ENCODE measurements around the gene ADCK2.
"Not testable (repeated sequence)": the region's sequence is repeated elsewhere in the genome, so short reads cannot be mapped to it uniquely, and the experiment has no call there.

The ADCK2 gene

DNA sequence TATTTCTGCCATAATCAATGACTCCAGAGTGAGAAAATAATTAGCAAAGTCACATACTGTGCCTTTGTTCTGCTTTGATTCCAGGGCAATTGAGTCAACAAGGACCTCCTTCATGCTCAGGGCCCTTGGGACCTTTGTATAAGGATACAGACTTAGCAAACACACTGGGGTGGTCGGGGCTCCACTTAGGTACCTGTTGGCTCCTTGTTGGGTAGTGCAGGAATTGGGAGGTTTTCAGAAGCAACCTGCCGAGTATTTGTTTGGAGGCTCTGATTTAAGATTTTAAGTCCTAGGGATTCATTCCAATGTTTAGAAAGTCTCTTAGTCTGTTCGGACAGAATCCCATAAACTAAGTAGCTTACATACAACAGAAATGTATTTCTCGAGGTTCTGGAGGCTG lies 3.0 kb downstream of the ADCK2 start:
- no peak for DNase-seq

DNA sequence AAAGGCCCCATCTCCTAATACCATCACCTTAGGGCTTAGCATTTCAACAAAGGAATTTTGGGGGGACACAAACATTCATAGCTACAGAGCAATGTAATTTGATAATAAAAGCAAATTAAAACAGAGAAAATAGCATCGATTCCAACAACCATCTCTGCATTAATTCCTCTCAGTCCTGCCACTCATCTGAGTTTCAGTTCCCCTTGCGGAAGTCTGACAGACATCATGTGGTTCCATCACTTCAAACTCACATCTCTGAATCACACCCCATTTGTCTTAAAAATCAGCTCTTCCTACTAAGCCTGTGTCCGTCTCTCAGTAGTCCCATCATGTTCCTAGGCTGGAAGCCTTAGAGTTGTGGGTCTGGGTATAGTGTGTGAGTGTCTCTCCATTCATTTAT lies 3.6 kb downstream of the ADCK2 start:
- DNase-seq, result no peak

DNA sequence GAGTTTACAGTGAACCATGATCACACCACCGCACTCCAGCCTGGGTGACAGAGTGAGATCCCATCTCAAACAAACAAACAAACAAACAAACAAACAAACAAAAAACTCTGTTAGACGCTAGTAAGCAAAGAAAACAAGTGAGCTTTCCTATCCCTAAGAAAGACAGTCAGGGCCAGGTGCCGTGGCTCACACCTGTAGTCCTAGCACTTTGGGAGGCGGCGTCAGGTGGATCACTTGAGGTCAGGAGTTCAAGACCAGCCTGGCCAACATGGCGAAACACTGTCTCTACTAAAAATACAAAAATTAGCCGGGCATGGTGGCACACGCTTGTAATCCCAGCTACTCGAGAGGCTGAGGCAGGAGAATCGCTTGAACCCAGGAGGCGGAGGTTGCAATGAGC lies 4.2 kb downstream of the ADCK2 start:
- not testable (repeated sequence) for DNase-seq

DNA sequence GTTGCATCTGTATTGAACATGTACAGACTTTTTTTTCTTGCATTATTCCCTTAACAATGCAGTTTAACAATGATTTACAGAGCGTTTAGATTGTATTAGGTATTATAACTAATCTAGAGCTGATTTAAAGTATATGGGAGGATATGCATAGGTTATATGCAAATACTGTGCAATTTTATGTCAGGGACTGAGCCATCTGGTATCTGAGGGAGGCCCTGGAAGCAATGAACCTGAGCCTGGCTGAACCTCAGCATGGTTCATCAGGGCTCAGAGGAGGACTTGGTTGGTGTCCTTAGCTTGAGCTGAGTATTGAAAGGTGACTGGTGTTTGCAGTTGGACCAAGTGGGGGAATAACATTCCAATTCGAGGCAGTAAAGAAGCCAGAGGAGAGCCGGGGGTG lies 4.8 kb downstream of the ADCK2 start:
- no peak for DNase-seq

DNA sequence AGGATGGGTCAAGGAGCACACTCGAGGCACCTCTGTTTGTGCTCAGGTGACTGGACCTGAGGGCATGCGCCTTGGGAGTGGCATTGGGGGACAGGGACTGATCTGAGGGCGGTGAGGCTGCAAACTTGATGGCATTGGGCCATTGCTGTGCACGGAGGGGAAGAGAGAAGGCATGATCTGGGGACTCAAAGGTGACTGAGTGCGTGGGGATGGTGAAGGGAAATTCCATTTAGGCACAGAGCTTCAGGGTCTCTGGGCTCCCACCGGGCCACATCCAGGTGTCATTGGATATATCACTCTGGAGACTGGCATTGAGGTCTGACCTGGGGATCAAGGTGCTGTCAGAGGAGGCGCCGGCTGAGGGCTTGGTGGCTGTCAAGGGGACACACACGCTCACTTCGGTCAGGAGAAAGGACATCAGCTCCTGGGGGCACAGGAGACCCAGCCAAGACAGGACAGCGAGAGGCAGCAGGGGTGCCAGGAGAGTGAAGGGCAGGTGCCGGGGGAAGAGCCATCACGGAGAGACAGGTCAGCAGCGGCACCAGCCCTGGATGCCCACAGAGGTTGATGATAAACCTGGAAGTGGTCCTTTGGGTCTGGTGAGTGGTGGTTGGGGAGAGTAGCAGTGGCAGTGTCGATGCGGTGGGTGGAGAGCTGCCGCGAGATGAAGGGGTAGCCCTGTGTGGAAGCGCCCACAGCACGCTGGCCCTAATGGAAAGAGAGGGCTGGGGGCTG lies 5.5 kb downstream of the ADCK2 start:
- no peak for DNase-seq

DNA sequence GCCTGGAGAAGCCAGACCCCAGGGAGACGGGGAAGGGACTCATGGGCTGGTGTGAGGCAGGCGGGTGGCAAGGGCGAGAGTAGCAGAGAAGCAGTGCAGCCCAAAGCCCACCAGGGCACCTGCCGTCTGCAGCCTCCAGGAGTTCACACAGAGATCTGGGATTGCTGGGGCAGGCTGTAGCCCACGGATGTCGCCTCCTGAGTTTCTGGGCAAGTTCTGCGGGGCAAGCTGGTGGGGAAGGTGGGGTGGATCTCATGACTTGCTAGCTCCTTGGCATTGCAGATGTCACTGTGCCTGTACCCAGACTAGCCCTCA lies 6.0 kb downstream of the ADCK2 start:
- no peak for DNase-seq

DNA sequence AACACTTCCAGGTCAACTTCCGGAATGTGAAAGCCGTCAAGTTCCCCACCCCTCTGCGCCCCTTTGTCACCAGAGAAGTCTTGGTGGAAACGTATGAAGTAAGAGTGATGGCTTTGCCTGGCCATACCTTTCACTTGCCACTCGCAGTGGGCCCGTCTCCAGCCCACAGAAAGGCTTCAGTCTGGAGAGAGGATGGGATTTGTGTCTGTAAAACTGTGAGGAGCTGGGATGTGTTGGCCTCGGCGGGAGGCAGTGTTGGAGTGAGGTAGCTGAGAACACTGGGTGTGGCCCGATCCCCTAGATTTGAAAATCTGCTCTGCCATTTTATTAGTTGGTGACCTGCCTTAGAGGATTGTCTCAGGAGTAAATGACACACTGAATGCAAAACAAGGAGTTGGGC lies 6.4 kb downstream of the ADCK2 start:
- DNase-seq, result no peak

DNA sequence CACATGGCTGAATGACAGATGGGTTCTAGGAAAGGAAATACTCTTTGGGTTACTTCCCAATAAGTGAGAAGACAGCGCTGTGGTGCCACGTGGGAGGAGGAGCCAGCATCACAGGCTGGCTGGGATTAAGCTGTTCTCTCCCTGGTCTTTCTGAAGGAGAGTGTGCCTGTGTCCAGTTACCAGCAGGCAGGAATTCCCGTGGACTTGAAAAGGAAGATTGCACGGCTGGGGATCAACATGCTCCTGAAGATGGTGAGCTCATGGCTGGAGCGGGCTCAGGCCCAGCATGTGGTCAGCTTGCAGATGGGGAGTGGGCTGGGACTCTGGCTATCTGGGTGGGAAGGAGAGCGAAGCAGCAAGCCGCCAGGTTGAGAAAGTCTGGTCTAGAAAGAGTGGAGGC lies 8.1 kb downstream of the ADCK2 start:
- no peak for DNase-seq

DNA sequence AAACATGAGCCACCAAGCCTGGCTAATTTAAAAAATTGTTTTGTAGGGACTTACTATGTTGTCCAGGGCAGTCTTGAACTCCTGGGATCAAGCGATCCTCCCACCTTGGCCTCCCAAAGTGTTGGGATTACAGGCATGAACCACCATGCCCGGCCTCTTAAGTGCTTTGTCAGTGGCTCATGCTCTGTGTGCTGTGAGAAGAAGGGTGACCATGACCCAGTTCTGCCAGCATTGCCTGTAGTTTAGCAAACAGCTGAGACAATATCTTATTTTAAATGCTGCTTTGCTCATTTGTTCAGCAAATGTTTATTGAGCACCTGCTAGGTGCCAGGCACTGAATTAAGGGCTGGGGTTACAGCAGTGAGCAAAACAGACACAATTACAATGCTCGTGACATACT lies 9.0 kb downstream of the ADCK2 start:
- DNase-seq, result no peak

DNA sequence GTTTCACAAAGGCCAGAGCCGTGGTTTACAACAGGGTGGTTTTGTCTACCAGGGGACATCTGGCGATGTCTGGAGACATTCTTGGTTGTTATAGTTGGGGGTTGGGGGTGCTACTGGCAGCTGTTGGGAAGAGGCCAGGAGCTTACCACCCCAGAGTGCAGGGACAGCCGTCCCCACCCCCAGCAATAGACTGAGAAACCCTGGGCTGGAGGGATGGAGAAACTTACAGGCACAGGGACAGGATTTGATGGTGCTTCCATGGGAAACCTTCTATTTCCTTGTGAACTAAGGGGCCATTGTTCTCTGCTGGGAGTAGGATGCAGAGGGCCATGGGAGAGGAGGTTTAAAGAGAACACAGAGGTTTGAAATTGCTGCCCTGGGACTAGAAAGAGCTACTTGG lies 10.9 kb downstream of the ADCK2 start:
- DNase-seq, result no peak

DNA sequence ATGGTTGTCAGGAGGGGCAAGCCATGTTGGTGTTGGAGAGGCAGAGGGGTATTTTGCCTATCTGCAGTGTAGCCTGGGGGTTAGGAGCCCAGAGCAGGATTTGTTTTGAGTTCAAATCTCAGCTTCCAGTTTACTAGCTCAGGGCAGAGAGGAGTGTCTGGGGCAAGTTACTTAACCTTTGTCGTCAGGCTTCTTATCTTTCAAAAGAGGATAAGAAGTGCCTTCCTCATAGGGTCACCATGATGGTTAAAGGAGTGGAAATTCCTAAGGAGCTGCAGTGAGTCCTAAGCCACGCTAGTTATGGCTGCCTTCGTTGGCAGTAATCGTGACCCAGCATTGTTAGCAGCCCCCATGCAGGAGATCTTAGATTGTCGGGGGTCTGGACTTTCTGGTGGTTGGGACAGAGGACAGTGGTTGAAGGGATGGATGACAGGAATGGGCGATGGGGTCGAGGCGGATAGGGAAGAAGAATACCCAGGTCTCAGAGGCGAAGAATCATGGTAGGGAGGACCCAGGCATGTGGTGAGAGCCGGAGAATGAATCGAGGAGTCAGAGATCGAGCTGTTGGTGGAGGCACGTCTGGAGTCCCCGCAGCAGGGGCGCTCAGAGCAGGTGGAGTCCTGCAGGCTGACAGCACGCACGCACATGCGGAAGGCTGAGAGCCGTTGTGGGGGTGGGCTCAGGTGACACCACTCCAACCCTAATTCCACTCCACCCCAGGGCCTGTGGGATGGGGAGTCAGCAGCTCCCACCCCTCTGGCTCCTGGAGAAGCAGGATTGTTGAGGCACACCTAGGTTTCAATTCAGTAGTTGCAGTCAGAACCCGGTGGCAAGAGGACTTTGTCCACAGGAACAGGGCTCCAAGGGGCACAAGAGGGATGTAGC lies 11.6 kb downstream of the ADCK2 start:
- DNase-seq, result no peak

DNA sequence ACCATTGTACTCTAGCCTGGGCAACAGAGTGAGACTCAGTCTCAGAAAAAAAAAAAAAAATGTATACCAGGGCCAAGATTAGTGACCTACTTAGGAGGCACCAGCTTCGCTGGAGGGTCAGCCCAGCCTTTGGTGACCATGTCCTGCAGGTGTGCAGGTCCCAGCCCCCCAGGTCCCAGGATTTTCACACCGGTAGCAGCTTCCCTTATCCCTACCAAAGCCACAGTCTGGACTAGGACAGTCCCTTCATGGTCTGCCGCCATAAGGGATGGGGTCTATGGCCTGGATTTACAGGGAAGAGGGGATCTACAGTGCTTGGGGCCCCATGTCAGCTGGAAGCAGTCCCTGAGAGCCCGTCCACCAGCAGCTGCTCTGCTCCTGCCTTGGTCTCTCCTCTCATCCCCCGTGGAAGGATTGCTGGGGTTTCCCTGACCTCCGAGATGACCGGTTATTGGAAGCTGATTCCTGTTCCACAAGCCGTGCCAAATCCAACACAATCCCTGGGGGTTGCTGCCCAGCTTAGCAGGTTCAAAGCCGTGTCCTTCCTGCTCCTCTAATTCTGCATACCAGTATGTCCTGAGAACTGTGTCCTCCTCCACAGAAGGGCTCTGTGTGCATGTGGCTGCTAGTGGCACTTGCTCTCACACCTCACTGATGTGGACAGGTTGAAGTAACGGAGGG lies 12.8 kb downstream of the ADCK2 start:
- no peak for DNase-seq

DNA sequence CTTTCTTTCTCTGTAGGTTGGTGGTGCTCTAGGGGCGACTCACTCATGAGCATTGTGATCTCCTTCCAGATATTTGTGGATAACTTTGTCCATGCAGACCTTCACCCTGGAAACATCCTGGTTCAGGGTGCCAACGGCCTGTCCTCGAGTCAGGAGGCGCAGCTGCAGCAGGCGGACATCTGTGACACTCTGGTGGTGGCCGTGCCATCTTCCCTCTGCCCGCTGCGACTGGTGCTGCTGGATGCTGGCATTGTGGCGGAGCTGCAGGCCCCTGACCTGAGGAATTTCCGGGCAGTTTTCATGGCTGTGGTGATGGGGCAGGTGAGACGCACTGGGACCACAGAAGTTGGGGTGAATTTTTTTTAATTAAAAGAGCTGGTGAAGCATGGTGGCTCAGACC lies 14.2 kb downstream of the ADCK2 start:
- DNase-seq, result no peak

DNA sequence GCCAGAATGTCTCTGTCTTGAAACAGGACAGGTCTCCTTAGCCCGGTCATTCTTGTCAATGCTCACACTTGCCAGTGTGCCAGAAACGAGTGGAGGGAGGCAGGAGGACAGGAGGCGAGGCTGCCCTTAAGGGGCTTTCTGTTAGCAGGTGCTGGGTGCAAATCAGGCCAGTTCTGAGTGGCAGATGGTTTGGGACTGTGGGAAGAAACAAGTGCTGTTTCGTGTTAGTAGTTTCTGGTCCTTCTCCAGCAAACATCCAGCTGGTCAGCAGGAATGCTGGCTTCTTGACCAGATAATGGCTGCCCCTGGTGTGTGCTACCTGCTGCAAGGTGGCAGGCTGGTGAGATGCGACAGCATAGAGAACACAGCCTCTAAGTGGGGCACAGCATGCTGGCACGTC lies 15.6 kb downstream of the ADCK2 start:
- no peak for DNase-seq

DNA sequence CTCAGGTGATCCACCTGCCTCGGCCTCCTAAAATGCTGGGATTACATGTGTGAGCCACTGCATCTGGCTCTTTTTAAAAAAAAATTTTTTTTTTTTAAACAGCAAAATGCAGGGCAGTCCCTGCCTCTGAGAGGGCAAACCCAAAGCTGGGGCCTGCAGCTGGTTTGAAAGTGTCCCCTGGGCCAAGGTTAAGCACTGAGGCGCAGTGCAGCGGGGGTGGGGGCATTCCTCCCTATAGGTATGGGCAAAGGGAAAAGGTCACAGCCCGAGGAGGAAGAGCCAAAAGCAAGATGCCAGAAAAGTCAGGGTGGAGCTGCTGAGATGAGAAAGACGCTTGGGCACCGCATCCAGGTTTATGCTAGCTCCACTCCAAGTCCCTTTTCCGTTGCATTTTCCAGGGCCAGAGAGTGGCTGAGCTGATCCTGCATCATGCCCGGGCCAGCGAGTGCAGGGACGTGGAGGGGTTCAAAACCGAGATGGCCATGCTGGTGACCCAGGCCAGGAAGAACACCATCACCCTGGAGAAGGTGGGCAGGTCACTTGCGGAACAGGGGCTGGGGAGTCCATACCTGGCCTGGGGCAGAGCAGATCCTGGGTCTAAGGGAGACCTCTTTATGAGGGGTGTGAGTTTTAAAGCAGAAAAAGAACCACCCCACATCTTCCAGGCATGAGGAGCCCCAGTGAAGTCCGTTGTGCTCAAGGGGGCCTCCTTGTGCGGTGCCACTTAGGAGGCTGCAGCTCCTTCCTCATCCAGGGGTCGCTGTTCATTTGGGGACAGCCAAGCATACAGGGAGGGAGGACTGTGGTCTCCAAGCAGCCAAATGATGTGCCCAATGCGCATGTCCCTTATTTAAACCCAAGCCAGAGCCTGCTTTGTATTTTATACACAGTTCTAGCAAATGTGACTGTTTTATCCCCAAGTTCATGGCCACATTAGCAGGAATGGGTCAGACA lies 16.7 kb downstream of the ADCK2 start:
- no peak for DNase-seq

DNA sequence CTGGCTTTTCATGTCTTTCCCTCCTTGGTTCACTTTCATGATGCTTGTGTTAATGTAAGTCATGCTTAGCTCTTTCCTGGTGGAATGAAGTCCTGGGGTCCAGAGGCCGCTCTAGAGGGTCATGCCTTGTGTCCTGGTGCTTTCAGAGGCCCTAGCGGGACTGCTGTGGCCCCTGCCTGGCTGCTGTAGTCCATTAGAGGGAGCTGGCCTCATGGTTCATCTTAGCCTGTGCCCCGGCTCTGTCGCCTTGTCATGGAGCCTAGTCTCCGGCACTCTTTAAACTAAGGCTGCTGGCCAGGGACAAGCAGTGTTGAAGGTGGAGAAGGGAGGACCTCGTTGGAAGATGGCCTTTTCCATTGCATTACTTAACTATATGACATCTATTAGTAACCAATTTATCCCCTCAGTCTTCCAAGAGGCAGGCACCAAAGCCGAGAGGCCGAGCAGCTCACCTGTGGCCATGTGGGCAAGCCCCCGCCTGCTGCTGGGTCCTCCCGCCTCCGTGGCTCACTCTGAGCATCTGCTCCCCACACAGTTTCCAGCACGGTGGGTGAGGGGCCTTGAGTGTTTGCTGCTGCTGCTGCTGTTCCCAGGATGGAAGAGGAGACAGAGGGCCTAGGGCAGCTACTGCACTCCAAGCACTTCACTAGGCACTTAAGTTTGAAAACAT lies 18.8 kb downstream of the ADCK2 start:
- no peak for DNase-seq

DNA sequence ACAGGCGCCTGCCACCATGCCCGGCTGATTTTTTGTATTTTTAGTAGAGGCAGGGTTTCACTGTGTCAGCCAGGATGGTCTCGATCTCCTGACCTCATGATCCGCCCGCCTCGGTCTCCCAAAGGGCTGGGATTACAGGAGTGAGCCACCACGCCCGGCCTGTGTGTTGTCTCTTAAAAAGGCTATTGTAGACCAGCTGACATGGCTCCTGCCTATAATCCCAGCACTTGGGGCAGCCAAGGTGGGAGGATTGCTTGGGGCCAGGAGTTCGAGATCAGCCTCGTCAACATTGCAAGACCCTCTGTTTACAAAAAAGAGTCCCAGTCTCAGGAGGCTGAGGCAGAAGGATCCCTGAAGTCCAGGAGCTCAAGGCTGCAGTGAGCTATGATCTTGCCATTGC lies 21.1 kb downstream of the ADCK2 start:
- DNase-seq, result not testable (repeated sequence)

DNA sequence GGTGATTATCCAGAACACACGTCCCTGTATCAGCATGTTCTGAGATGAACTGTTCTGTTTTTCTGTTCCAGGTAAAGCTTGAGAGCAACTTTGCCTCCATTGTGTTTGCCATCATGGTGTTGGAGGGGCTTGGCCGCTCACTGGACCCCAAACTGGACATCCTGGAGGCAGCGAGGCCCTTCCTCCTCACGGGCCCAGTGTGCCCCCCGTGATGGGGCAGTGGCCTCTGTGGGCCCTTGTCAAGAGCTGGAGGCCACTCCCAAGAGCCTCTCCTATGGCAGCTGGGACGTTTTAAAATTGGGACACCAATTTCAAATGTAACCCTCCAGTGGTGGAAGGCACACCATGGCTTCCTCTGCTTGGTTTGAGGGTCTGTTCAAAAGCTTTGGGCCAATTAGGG lies 21.8 kb downstream of the ADCK2 start:
- DNase-seq, result no peak

DNA sequence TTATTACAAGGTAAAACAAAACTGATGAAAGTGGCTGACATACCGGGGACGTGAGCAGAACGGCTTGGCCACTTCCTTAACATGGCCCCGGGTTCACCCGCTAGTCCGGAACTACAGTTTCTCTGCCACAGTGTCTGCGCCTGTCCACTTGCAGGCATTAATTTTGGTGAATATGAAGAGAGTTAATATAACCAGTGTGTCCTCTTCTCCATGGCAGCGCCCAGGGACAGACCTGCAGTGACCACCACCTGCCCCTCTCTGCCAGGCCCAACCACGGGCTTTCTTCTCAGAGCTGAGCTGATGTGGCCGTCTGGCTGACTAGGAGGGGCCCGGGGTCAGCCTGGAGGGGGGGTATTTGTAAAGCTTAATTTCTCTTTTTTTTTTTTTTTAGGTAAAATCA lies 22.6 kb downstream of the ADCK2 start:
- DNase-seq, result no peak

DNA sequence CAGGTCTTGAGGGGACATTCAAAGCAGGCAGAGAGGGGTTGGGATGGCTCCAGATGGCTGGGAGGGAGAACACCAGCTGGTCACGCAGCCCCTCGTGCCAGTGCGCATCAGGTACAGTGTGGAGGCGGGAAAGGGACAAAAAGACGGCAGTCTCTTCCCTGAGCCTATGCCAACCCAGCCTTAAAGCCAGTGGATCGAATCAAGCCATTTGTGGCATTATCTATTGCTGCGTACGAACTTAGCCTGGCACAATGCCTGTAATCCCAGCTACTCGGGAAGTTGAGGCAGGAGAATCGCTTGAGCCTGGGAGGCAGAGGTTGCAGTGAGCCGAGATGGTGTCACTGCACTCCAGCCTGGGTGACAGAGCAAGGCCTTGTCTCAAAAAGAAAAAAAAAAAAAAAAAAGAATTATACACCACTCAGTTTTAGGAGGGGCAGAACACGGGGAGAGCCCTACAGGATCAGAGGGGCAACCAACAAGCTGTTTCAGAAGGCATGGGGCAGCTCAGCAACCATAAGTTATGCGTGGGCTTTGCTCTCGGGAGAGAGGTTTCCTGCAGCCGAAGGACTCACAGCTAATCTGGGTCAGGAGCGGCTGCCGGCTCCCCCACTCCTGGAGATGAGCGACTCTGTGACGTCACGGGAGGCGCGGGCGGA lies 23.4 kb downstream of the ADCK2 start:
- peak; percentile 95 for DNase-seq

DNA sequence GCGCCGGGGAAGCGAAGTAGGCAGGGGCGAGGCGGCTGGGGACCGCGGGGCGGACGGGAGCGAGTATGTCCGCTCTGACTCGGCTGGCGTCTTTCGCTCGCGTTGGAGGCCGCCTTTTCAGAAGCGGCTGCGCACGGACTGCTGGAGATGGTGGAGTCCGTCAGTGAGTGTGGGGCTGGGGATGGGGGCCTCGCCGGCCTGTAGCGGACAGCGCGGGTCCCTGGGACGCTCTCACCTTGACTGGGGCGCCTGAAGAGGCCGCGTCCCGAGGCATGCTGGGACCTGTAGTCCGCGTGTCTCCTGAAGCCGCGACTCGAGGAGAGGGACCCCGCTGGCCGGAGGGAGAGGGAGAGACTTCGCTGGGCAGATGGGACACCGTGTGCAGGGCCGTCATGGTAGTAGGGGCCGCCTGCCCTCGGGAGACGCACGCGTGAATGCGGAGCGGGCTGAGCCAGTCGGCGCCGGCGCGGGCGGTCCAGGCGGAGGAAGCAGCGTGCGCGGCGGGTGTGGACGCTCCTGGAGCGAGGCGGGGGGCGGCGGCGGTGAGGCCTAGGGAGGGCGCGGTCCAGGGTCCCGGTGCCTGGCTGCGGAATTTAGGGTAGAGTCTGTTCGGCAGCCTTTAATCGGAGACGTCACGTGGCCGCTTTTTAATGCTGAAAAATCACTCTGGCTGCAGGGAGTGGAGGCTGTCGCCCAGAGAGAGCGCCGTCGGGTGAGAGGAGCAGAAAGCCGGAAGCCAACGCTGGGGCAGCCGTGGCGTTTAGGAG lies 24.1 kb downstream of the ADCK2 start, which contains the start of gene NDUFB2:
NDUFB2 (plus strand) TSS at position 29 of the 767 bp plus-strand sequence; CDS start at position 66, 37 bp downstream.
- peak; percentile 71 for DNase-seq
